Panc1 (cell line): Measurements from ENCODE around the gene BTRC.

Experiments
- POLR2AphosphoS5 ChIP-seq: IDR thresholded peaks from 2 replicates; pipeline ENCODE4 v1.6.1; 2012; ENCODE audit warnings: mild to moderate bottlenecking, low read depth, low read length, moderate library complexity
- TCF7L2 ChIP-seq: IDR thresholded peaks from 2 replicates; pipeline ENCODE4 v1.6.1; 2011; ENCODE audit warnings: mild to moderate bottlenecking, low read depth, low read length, inconsistent platforms
- TF ChIP-seq, protein P1 (sequence below): fragments of 450-650 bp; IDR thresholded peaks from 2 replicates; pipeline ENCODE4 v1.5.1; 2017; ENCODE audit warnings: mild to moderate bottlenecking

DNA sequence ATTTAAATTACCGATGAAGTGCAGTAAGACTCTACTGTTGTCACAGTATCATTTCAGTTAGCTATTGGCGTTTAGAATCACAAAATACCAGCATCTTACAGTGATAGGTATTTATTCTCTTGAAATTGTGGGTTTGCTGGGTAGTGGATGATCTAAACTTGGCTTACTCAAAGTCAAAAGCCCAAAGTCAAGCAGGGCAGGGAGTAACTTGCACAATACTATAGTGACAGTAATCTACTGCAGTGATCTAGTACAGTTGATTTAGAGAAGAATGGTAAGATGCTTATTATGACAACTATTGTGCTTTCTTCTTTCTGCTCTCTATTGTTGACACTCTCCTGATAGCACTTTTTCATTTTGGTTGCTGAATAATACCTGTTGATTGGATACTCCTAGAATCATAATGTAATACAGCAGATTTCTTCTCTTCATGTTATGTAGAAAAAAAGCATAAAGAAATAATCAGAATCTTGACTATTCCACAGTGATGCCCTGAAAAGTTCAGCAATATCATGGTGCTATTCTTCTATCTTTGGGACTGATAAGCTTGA is 10.0 kb downstream of the BTRC start:
- TF ChIP-seq, protein P1, sequence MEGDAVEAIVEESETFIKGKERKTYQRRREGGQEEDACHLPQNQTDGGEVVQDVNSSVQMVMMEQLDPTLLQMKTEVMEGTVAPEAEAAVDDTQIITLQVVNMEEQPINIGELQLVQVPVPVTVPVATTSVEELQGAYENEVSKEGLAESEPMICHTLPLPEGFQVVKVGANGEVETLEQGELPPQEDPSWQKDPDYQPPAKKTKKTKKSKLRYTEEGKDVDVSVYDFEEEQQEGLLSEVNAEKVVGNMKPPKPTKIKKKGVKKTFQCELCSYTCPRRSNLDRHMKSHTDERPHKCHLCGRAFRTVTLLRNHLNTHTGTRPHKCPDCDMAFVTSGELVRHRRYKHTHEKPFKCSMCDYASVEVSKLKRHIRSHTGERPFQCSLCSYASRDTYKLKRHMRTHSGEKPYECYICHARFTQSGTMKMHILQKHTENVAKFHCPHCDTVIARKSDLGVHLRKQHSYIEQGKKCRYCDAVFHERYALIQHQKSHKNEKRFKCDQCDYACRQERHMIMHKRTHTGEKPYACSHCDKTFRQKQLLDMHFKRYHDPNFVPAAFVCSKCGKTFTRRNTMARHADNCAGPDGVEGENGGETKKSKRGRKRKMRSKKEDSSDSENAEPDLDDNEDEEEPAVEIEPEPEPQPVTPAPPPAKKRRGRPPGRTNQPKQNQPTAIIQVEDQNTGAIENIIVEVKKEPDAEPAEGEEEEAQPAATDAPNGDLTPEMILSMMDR: no peak
- TF ChIP-seq POLR2AphosphoS5 (no peak), TCF7L2 (no peak)
